Sigmoid colon (tissue), 4 donors: Measurements from ENCODE around the gene DIAPH2.

Source experiments
- EP300 ChIP-seq, 4 donors: sonication (generic); formaldehyde crosslinking; IDR thresholded peaks; one replicate each; pipeline ENCODE4 v1.6.1; 2017; ENCODE audit warnings: antibody characterized with exemption in 4 of 4
- POLR2A ChIP-seq, 2 donors: fragments of 450-650 bp; IDR thresholded peaks; one replicate each; pipeline ENCODE4 v1.6.1; 2016; ENCODE audit warnings: antibody characterized with exemption in 2 of 2, mild to moderate bottlenecking in 2 of 2, moderate library complexity in 2 of 2
- POLR2AphosphoS5 ChIP-seq, 4 donors: sonication (generic); formaldehyde crosslinking; IDR thresholded peaks; one replicate each; pipeline ENCODE4 v1.6.1; 2017; ENCODE audit warnings: antibody characterized with exemption in 4 of 4
- TF ChIP-seq, protein P1 (sequence below), 4 experiments: fragments of 450-650 bp in 3 of 4; fragments of 200-600 bp in 1 of 4; IDR thresholded peaks; one replicate each; pipeline ENCODE4 v1.5.1; 2016 to 2019; ENCODE audit warnings: antibody characterized with exemption in 4 of 4, mild to moderate bottlenecking in 3 of 4, moderate library complexity in 2 of 4

DNA sequence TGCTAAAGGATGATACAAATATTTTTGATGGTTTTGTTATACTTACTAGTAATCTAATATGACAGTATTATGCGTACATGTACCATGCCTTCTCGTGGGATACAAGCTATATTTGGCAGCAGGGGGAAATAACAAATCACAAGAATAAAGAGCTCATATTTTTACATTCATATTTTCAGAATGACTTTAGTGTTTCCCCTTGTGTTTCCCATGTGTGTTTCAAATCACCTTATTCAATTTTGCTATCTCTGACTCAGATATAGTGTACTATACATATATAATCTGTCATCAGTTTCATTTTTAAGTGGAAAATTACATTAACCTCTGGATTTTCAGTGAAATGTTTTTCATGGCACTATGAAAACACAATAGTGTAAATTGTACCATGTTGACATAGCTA, 345.8 kb downstream of the DIAPH2 start:
- TF ChIP-seq, protein P1, sequence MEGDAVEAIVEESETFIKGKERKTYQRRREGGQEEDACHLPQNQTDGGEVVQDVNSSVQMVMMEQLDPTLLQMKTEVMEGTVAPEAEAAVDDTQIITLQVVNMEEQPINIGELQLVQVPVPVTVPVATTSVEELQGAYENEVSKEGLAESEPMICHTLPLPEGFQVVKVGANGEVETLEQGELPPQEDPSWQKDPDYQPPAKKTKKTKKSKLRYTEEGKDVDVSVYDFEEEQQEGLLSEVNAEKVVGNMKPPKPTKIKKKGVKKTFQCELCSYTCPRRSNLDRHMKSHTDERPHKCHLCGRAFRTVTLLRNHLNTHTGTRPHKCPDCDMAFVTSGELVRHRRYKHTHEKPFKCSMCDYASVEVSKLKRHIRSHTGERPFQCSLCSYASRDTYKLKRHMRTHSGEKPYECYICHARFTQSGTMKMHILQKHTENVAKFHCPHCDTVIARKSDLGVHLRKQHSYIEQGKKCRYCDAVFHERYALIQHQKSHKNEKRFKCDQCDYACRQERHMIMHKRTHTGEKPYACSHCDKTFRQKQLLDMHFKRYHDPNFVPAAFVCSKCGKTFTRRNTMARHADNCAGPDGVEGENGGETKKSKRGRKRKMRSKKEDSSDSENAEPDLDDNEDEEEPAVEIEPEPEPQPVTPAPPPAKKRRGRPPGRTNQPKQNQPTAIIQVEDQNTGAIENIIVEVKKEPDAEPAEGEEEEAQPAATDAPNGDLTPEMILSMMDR (IDR thresholded peaks at IDR 0.05): no peak
- no peak for TF ChIP-seq EP300 (IDR thresholded peaks at IDR 0.05)
- no peak for TF ChIP-seq POLR2AphosphoS5 (IDR thresholded peaks at IDR 0.05)
- no peak for TF ChIP-seq POLR2A (IDR thresholded peaks at IDR 0.05)
